Fibroblast of lung (primary cell): Measurements from ENCODE around the gene DSC3. TPM values are rescaled to one million over a fixed set of nuclear protein-coding genes. Genes with fewer than 3 reads are reported as not detected.

Source experiments
- DNase-seq, 2 donors: peaks; one replicate each; pipeline versions ENCODE4 v3.0.0 to v3.0.0-alpha.2; 2010; ENCODE audit warnings: low read depth in 2 of 2
- H2AFZ ChIP-seq: 2 replicates; pipeline ENCODE4 v1.5.1; 2012; ENCODE audit warnings: low read length, control low read depth, inconsistent platforms
- H3K27ac ChIP-seq: 2 replicates; pipeline ENCODE4 v1.5.1; 2011; ENCODE audit warnings: low read length, control low read depth; ENCODE audit not compliant: insufficient read depth
- H3K27me3 ChIP-seq: 2 replicates; pipeline ENCODE4 v1.5.1; 2011; ENCODE audit warnings: mild to moderate bottlenecking, low read length; ENCODE audit not compliant: control insufficient read depth, insufficient read depth
- H3K36me3 ChIP-seq: 2 replicates; pipeline ENCODE4 v1.5.1; 2011; ENCODE audit warnings: low read length; ENCODE audit not compliant: control insufficient read depth, insufficient read depth
- H3K4me1 ChIP-seq: 2 replicates; pipeline ENCODE4 v1.5.1; 2011; ENCODE audit warnings: low read length; ENCODE audit not compliant: control insufficient read depth, insufficient read depth; ENCODE audit errors: extremely low read depth
- H3K4me2 ChIP-seq: 2 replicates; pipeline ENCODE4 v1.5.1; 2011; ENCODE audit warnings: low read length, control low read depth; ENCODE audit not compliant: insufficient read depth; ENCODE audit errors: extremely low read depth
- H3K4me3 ChIP-seq, 4 experiments: fragments of 200-600 bp in 1 of 4; sonication (generic) in 1 of 4; replicated peaks in 1 of 4; 2 replicates each; pipeline ENCODE4 v1.5.1; 2011 to 2016; ENCODE audit warnings: low read length in 4 of 4, low read depth in 3 of 4, mild to moderate bottlenecking in 3 of 4, control low read depth in 2 of 4, inconsistent platforms in 1 of 4, mixed read lengths in 1 of 4; ENCODE audit not compliant: insufficient read depth in 1 of 4; ENCODE audit errors: control extremely low read depth in 1 of 4
- H3K79me2 ChIP-seq: 2 replicates; pipeline ENCODE4 v1.5.1; 2012; ENCODE audit warnings: mild to moderate bottlenecking, low read length, inconsistent platforms; ENCODE audit not compliant: control insufficient read depth, insufficient read depth
- H3K9ac ChIP-seq: 2 replicates; pipeline ENCODE4 v1.5.1; 2011; ENCODE audit warnings: mild to moderate bottlenecking, low read length, control low read depth; ENCODE audit not compliant: insufficient read depth
- H3K9me3 ChIP-seq: 2 replicates; pipeline ENCODE4 v1.5.1; 2012; ENCODE audit warnings: low read depth, low read length; ENCODE audit not compliant: control insufficient read depth, insufficient read depth
- H4K20me1 ChIP-seq: 2 replicates; pipeline ENCODE4 v1.5.1; 2011; ENCODE audit warnings: low read length; ENCODE audit not compliant: control insufficient read depth, insufficient read depth; ENCODE audit errors: extremely low read depth
- CTCF ChIP-seq, 2 donors: IDR thresholded peaks in 1 of 2; conservative IDR thresholded peaks in 1 of 2; 1 replicate in 1 of 2; 2 replicates in 1 of 2; pipeline ENCODE4 v1.5.1; 2011 to 2012; ENCODE audit warnings: low read length in 2 of 2, control low read depth in 1 of 2, inconsistent platforms in 1 of 2, low read depth in 1 of 2, mild to moderate bottlenecking in 1 of 2
- EZH2 ChIP-seq: IDR thresholded peaks from 2 replicates; pipeline ENCODE4 v1.5.1; 2012; ENCODE audit warnings: low read length, control low read depth, mild to moderate bottlenecking; ENCODE audit errors: missing control alignments
- polyA plus RNA-seq, 2 donors: library from polyadenylated mRNA; depleted of rRNA in 1 of 2; stranded (reverse) in 1 of 2; unstranded in 1 of 2; fragments of >200 nt; gene quantifications; 2 replicates each; pipeline ENCODE4 v1.2.1, GENCODE V29; 2011 to 2012; ENCODE audit warnings: missing spikeins in 1 of 2
- total RNA-seq: library from RNA; depleted of rRNA; stranded (reverse); fragments of >200 nt; gene quantifications from 2 replicates; pipeline ENCODE4 v1.2.1, GENCODE V29; 2014

DSC3 gene
- total and polyA plus RNA-seq, 2 donors (not counting 1 experiment from before 2014, with no cell fraction given) = 0.02 to 0.17 TPM

- Histone ChIP-seq H3K36me3 (no peaks in the 10 kb centered on the region), H3K9ac (no peak overlapping the region), H3K4me2 (no peak overlapping the region), H3K79me2 (no peaks in the 10 kb centered on the region), H2AFZ (no peak overlapping the region), H3K4me1 (no peaks in the 10 kb centered on the region), H3K27me3 (no peaks in the 10 kb centered on the region), H3K4me3 (no peak overlapping the region), H4K20me1 (no peaks in the 10 kb centered on the region), H3K27ac (no peak overlapping the region), H3K9me3 (no peaks in the 10 kb centered on the region)
- TF ChIP-seq CTCF (conservative IDR thresholded peaks at IDR 0.05 in 1 of 2, IDR thresholded peaks at IDR 0.05 in 1 of 2; ENCODE audit: low read depth in 1 of 2, low read length in 2 of 2) (no peak), EZH2 (no peak)
- no peak for DNase-seq
These were observed 1.2 kb upstream of the DSC3 start for GRCh38 chr18:31043709-31044108.

GRCh38 chr18:31042084-31042405 is 497 bp downstream of the DSC3 start:
- Histone ChIP-seq H3K4me1 (no peaks in the 10 kb centered on the region), H3K79me2 (no peaks in the 10 kb centered on the region), H3K36me3 (no peaks in the 10 kb centered on the region), H3K27ac (no peak overlapping the region), H3K9me3 (no peaks in the 10 kb centered on the region), H3K27me3 (no peaks in the 10 kb centered on the region), H3K4me2 (no peak overlapping the region), H3K9ac (no peak overlapping the region), H4K20me1 (no peaks in the 10 kb centered on the region), H3K4me3 (peak overlapping the region in 1 of 4 experiments; percentile 7), H2AFZ (no peak overlapping the region)
- no peak for TF ChIP-seq EZH2
- TF ChIP-seq CTCF (conservative IDR thresholded peaks at IDR 0.05 in 1 of 2, IDR thresholded peaks at IDR 0.05 in 1 of 2; ENCODE audit: low read depth in 1 of 2, low read length in 2 of 2) = no peak
- no peak for DNase-seq

GRCh38 chr18:31041271-31042083 is 1.1 kb downstream of the DSC3 start:
- TF ChIP-seq CTCF (conservative IDR thresholded peaks at IDR 0.05 in 1 of 2, IDR thresholded peaks at IDR 0.05 in 1 of 2; ENCODE audit: low read depth in 1 of 2, low read length in 2 of 2) = no peak
- TF ChIP-seq EZH2 = no peak
- Histone ChIP-seq H3K4me3 (peak overlapping the region in 1 of 4 experiments; percentile 27), H3K4me1 (no peaks in the 10 kb centered on the region), H3K27ac (no peak overlapping the region), H4K20me1 (no peaks in the 10 kb centered on the region), H3K9me3 (no peaks in the 10 kb centered on the region), H3K36me3 (no peaks in the 10 kb centered on the region), H2AFZ (no peak overlapping the region), H3K79me2 (no peaks in the 10 kb centered on the region), H3K9ac (no peak overlapping the region), H3K27me3 (no peaks in the 10 kb centered on the region), H3K4me2 (no peak overlapping the region)
- DNase-seq = peak; percentile 11 to 20
